Activated CD8-positive, alpha-beta memory T cell treated with anti-CD3 and anti-CD28 coated beads for 4 hours (primary cell): ENCODE data around the gene RBBP5.

Experiments
- DNase-seq, 2 donors: peaks; one replicate each; pipeline ENCODE4 v3.0.0-alpha.2; 2020; ENCODE audit warnings: low read depth in 2 of 2

Gene RBBP5

GRCh38 chr1:205057808-205058575 is 63.8 kb downstream of the RBBP5 start:
- no peak for DNase-seq

GRCh38 chr1:205056956-205057568 is 64.7 kb downstream of the RBBP5 start:
- no peak for DNase-seq

- no peak for DNase-seq
Measured at GRCh38 chr1:205056188-205056611, 65.6 kb downstream of the RBBP5 start.

GRCh38 chr1:205054013-205054412 is 67.8 kb downstream of the RBBP5 start:
- DNase-seq = no peak

- no peak for DNase-seq
Measured at GRCh38 chr1:205053296-205053695, 68.5 kb downstream of the RBBP5 start.

GRCh38 chr1:205052690-205053089 is 69.1 kb downstream of the RBBP5 start:
- no peak for DNase-seq

- DNase-seq = no peak
Measured at GRCh38 chr1:205049479-205049878, 72.3 kb downstream of the RBBP5 start.

GRCh38 chr1:205048382-205048781 is 73.4 kb downstream of the RBBP5 start:
- DNase-seq = no peak

GRCh38 chr1:205047764-205048231 is 74.0 kb downstream of the RBBP5 start:
- DNase-seq = no peak

- no peak for DNase-seq
Measured at GRCh38 chr1:205046870-205047269, 74.9 kb downstream of the RBBP5 start.

- DNase-seq = no peak
Measured at GRCh38 chr1:205045146-205045545, 76.6 kb downstream of the RBBP5 start.

- no peak for DNase-seq
Measured at GRCh38 chr1:205044741-205045140, 77.0 kb downstream of the RBBP5 start.

GRCh38 chr1:205043866-205044265 is 77.9 kb downstream of the RBBP5 start:
- no peak for DNase-seq

- no peak for DNase-seq
Measured at GRCh38 chr1:205042911-205043806, 78.6 kb downstream of the RBBP5 start, which contains the start of gene CNTN2. Gene CNTN2, plus strand, starts transcription at chr1:205043212. Its CDS starts 9,974 bp downstream, at chr1:205053186.

GRCh38 chr1:205041998-205042910 is 79.5 kb downstream of the RBBP5 start:
- no peak for DNase-seq

- DNase-seq = no peak
Measured at GRCh38 chr1:205041001-205041715, 80.6 kb downstream of the RBBP5 start.

GRCh38 chr1:205038132-205038786 is 83.5 kb downstream of the RBBP5 start:
- DNase-seq = no peak

- no peak for DNase-seq
Measured at GRCh38 chr1:205037539-205037938, 84.2 kb downstream of the RBBP5 start.
